Adrenal gland (tissue), 12 donors: ENCODE measurements around the gene ACCS. TPM values are rescaled to one million over a fixed set of nuclear protein-coding genes. Genes with fewer than 3 reads are reported as not detected.
A peak's percentile ranks its signal among the peaks of the same experiment; 100 is the strongest.

Experiments
- DNase-seq, 7 donors: peaks; one replicate each; pipeline ENCODE4 v3.0.0-alpha.2; 2019 to 2020
- H3K27ac ChIP-seq, 5 donors: fragments of 200-600 bp; sonication (generic) in 4 of 5; 1 replicate in 3 of 5; 2 replicates in 2 of 5; pipeline versions ENCODE4 v1.5.1 to v1.8.0; 2016 to 2020; ENCODE audit warnings: mild to moderate bottlenecking in 1 of 5
- H3K27me3 ChIP-seq: fragments of 200-600 bp; 2 replicates; pipeline ENCODE4 v1.8.0; 2021
- H3K36me3 ChIP-seq, 2 donors: fragments of 200-600 bp; replicated peaks in 1 of 2; 1 replicate in 1 of 2; 2 replicates in 1 of 2; pipeline versions ENCODE4 v1.5.1 to v1.8.0; 2018 to 2022
- H3K4me1 ChIP-seq, 2 donors: fragments of 200-600 bp; replicated peaks in 1 of 2; 1 replicate in 1 of 2; 2 replicates in 1 of 2; pipeline versions ENCODE4 v1.5.1 to v1.8.0; 2018 to 2021
- H3K4me3 ChIP-seq, 4 donors: fragments of 200-600 bp; sonication (generic) in 3 of 4; one replicate each; pipeline ENCODE4 v1.5.1; 2016 to 2018
- H3K9me3 ChIP-seq, 3 donors: fragments of 200-600 bp; sonication (generic) in 1 of 3; replicated peaks in 1 of 3; 1 replicate in 2 of 3; 2 replicates in 1 of 3; pipeline versions ENCODE4 v1.5.1 to v1.8.0; 2016 to 2021
- POLR2A ChIP-seq, 2 donors: fragments of 450-650 bp; IDR thresholded peaks; one replicate each; pipeline ENCODE4 v1.6.1; 2017; ENCODE audit warnings: antibody characterized with exemption in 2 of 2, mild to moderate bottlenecking in 2 of 2, moderate library complexity in 1 of 2
- WGBS, 4 donors: extraction: QIAGEN DNeasy Blood & Tissue Kit in 2 of 4; methylation state at CpG; one replicate each; pipeline versions ENCODE4 v1.1.5 to v1.1.7; 2013 to 2017; 5-methylcytosine and 5-hydroxymethylcytosine counted together
- intact Hi-C, 2 donors: fragments of 100-400 bp; cut with DNase I; formaldehyde crosslinking; loops; one replicate each; pipeline versions ENCODE4 v1.14.1 to v1.15.0; 2022 to 2023
- polyA plus RNA-seq, 3 donors: library from polyadenylated mRNA; stranded (reverse); fragments of 200-250 nt in 2 of 3; fragments of 350-450 nt in 1 of 3; fragmentation: Illumina TruSeq in 1 of 3; extraction: RNeasy Lipid Tissue Mini Kit (QIAGEN cat#74804) in 1 of 3; gene quantifications; one replicate each; pipeline ENCODE4 v1.2.3, GENCODE V29; 2013 to 2014
- total RNA-seq, 9 donors: library from RNA; depleted of rRNA in 4 of 9; stranded (reverse); fragments of >200 nt in 4 of 9; fragments of 120-200 nt in 1 of 9; fragmentation: NEBNext Ultra II Directional in 1 of 9; extraction: Animal tissue kit (Norgen Biotek cat#: 25700) in 1 of 9; gene quantifications; one replicate each; pipeline versions ENCODE4 v1.1.0 to v1.2.4, GENCODE V29; 2013 to 2023
- TF ChIP-seq, protein P1 (sequence below), 6 experiments: fragments of 450-650 bp in 4 of 6; fragments of 200-600 bp in 2 of 6; sonication (generic) in 1 of 6; IDR thresholded peaks; 1 replicate in 5 of 6; 2 replicates in 1 of 6; pipeline versions ENCODE4 v1.5.1 to v1.8.0; 2016 to 2021; ENCODE audit warnings: antibody characterized with exemption in 6 of 6, mild to moderate bottlenecking in 2 of 6, moderate library complexity in 1 of 6
- donor health status: healthy with polysubstance abuse.
- donor health status: Bipolar disorder and iron deficiency.
- donor health status: DM: yes; HTN: yes; CAD: no.
- donor health status: DM: no; HTN: no; CAD: no.
- donor health status: DM: no; HTN: no; CAD: no.
- donor health status: DM: yes; HTN: yes; CAD: no.

ACCS gene
- total and polyA plus RNA-seq, 12 donors = 9.8 to 195 (median 41.4) TPM

DNA sequence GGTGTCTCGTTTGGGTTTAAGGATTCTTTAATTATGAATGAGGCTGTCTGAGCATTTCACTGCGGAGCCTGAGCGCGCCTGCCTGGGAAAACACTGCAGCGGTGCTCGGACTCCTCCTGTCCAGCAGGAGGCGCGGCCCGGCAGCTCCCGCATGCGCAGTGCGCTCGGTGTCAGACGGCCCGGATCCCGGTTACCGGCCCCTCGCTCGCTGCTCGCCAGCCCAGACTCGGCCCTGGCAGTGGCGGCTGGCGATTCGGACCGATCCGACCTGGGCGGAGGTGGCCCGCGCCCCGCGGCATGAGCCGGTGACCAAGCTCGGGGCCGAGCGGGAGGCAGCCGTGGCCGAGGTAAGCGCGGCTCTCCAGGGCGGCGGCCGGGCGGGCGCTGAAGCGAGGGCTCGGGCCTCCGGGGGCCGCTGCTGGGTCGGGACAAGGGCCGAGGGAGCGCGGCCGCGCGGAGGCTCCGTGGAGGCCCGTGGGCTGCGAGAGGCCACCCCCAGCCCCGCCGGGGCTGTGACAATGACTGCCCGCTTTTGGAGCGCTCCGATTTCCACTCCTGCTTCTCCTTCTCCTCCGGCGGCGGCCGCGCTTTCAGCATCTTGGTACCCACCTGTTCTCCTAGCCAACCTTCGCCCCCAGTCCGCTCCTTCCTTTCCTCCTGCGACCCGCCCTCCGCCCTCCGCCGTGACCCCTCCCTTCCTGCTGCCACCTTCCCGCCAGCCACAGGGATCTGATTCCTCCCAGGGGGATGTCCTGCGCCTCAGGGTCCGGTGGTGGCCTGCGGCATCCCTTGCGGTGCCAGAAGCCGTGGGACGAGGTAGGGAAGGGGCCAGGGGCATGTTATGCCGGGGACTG, 29.7 kb downstream of the ACCS start, which contains the start of gene EXT2:
Gene EXT2 (plus strand): TSS at position 173 of the 854 bp plus-strand sequence. CDS start 12,035 bp downstream, outside the sequence.
- peak within 1 kb of the TSS; percentile 62 to 93 (median 71) for H3K27ac ChIP-seq
- TF ChIP-seq POLR2A (IDR thresholded peaks at IDR 0.05) = peak; percentile 63 to 80
- TF ChIP-seq, protein P1, sequence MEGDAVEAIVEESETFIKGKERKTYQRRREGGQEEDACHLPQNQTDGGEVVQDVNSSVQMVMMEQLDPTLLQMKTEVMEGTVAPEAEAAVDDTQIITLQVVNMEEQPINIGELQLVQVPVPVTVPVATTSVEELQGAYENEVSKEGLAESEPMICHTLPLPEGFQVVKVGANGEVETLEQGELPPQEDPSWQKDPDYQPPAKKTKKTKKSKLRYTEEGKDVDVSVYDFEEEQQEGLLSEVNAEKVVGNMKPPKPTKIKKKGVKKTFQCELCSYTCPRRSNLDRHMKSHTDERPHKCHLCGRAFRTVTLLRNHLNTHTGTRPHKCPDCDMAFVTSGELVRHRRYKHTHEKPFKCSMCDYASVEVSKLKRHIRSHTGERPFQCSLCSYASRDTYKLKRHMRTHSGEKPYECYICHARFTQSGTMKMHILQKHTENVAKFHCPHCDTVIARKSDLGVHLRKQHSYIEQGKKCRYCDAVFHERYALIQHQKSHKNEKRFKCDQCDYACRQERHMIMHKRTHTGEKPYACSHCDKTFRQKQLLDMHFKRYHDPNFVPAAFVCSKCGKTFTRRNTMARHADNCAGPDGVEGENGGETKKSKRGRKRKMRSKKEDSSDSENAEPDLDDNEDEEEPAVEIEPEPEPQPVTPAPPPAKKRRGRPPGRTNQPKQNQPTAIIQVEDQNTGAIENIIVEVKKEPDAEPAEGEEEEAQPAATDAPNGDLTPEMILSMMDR (IDR thresholded peaks at IDR 0.05) = peak; percentile 62 to 93 (median 80)
- peak; percentile 89 to 94 (median 90) for DNase-seq
- H3K36me3 ChIP-seq = no peaks in the 10 kb centered on the region
- peaks cover 6 to 21% of the 10 kb centered on the region in 2 donors for H3K4me1 ChIP-seq
- WGBS, 4 donors = 0 to 1% (median 0%) methylated on average over 24 to 83 of the region's 83 CpGs
- intact Hi-C loops = no loop called here
- no peaks in the 10 kb centered on the region for H3K9me3 ChIP-seq
- peak within 1 kb of the TSS; percentile 77 to 94 (median 88) for H3K4me3 ChIP-seq
- no peaks in the 10 kb centered on the region for H3K27me3 ChIP-seq

DNA sequence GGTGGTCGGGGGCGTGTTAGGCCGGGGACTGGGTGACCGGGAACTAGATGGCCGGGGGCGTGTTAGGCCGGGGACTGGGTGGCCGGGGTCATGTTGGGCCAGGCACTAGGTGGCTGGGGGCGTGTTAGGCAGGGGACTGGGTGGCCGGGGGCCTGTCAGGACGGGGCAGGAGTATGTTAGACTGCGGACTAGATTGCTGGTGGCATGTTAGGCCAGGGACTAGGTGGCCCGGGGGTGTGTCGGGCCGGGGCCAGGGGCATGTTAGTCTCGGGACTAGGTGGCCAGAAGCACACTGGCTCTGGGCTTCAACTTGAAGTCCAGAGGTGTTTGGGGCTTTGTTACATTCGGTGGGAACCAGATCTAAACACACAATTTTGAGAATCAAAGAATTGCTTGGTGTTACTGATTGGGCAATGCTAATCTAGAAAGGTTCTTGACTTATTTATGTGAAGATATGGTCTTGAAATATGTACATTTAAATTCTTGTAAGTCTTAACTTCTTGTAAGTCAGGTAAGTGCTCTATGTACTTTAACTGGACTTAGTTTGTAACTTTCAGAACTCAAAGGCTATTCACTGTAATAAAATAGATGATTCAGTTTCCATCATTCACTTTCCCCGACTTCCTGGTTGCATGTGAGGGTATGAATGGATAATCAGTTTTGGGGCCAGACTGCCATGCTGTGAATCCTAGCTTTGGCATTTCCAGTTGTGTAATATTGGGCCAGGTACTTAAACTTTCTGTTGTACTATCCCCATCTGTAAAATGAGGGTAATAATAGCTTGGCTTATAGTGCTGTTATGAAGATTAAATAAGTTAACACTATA, 30.5 kb downstream of the ACCS start:
- Histone ChIP-seq H3K27ac (no peak overlapping the region), H3K9me3 (no peaks in the 10 kb centered on the region), H3K36me3 (no peaks in the 10 kb centered on the region), H3K27me3 (no peaks in the 10 kb centered on the region), H3K4me1 (peaks cover 6 to 21% of the 10 kb centered on the region in 2 donors), H3K4me3 (peak overlapping the region; percentile 77 to 94 (median 88))
- WGBS, 4 donors = 13% methylated on average over 6 to 18 of the region's 18 CpGs
- TF ChIP-seq, protein P1 (IDR thresholded peaks at IDR 0.05) = no peak
- no peak for TF ChIP-seq POLR2A (IDR thresholded peaks at IDR 0.05)
- DNase-seq = no peak
- intact Hi-C loops = no loop called here

DNA sequence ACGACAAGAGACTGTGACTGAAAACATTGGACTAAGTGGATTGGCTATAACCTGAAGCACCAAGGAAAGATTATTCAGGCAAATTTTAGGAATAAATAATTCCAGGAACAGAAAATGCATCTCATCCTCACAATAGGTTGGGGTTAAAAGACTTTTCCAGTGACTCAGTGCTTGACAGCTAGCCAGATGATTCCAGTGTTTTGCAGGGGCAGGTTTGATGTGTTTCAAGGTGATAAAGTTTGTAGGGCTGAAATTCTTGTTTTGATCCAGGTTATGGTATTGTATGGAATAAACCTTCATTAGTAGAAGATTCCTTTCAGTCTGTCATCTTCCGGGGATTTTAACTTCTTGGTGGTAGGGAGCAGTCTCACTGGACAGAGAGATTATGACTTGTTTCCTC, 31.8 kb downstream of the ACCS start:
- H3K36me3 ChIP-seq = no peaks in the 10 kb centered on the region

More for the DNA sequence above, 31.8 kb downstream of the ACCS start:
- Histone ChIP-seq H3K4me3 (no peak overlapping the region), H3K27ac (no peak overlapping the region), H3K27me3 (no peaks in the 10 kb centered on the region), H3K4me1 (peaks cover 6 to 21% of the 10 kb centered on the region in 2 donors), H3K9me3 (no peaks in the 10 kb centered on the region)
- DNase-seq = peak in 2 of 7 donors; percentile 28 to 29
- intact Hi-C loops = no loop called here
- WGBS, 4 donors = 62 to 75% (median 70%) methylated on average over 2 of the region's 2 CpGs
- no peak for TF ChIP-seq POLR2A (IDR thresholded peaks at IDR 0.05)
- TF ChIP-seq, protein P1 (IDR thresholded peaks at IDR 0.05) = no peak
